ENCODE measurements around the gene CXCL11.

The CXCL11 gene

GRCh38 chr4:76058888-76059426 lies 23.1 kb upstream of the CXCL11 start:
- TF ChIP-seq CSRNP3 (CRISPR knock-in tag; IDR thresholded peaks at IDR 0.05), result no peak
- no peak for TF ChIP-seq RARB (CRISPR knock-in tag; IDR thresholded peaks at IDR 0.05)
- TF ChIP-seq SNAI2 (CRISPR knock-in tag; IDR thresholded peaks at IDR 0.05), result no peak
- TF ChIP-seq ZNF70 (CRISPR knock-in tag; IDR thresholded peaks at IDR 0.05), result no peak
- ATAC-seq, result no peak

GRCh38 chr4:76058302-76058701 lies 22.4 kb upstream of the CXCL11 start:
- no peak for TF ChIP-seq RARB (CRISPR knock-in tag; IDR thresholded peaks at IDR 0.05)
- no peak for TF ChIP-seq ZFP3 (CRISPR knock-in tag; IDR thresholded peaks at IDR 0.05)
- no peak for TF ChIP-seq SNAI2 (CRISPR knock-in tag; IDR thresholded peaks at IDR 0.05)
- no peak for TF ChIP-seq ARNTL (CRISPR knock-in tag; IDR thresholded peaks at IDR 0.05; ENCODE audit: borderline replicate concordance, low read depth)
- no peak for TF ChIP-seq ZNF8 (CRISPR knock-in tag; IDR thresholded peaks at IDR 0.05)
- no peak for TF ChIP-seq CSDC2 (CRISPR knock-in tag; IDR thresholded peaks at IDR 0.05)
- no peak for TF ChIP-seq ESRRG (CRISPR knock-in tag; IDR thresholded peaks at IDR 0.05)
- TF ChIP-seq, protein P1, sequence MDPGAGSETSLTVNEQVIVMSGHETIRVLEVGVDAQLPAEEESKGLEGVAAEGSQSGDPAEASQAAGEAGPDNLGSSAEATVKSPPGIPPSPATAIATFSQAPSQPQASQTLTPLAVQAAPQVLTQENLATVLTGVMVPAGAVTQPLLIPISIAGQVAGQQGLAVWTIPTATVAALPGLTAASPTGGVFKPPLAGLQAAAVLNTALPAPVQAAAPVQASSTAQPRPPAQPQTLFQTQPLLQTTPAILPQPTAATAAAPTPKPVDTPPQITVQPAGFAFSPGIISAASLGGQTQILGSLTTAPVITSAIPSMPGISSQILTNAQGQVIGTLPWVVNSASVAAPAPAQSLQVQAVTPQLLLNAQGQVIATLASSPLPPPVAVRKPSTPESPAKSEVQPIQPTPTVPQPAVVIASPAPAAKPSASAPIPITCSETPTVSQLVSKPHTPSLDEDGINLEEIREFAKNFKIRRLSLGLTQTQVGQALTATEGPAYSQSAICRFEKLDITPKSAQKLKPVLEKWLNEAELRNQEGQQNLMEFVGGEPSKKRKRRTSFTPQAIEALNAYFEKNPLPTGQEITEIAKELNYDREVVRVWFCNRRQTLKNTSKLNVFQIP (CRISPR knock-in tag; IDR thresholded peaks at IDR 0.05; ENCODE audit: borderline replicate concordance, low read depth), result no peak
- TF ChIP-seq GLIS3 (CRISPR knock-in tag; IDR thresholded peaks at IDR 0.05), result no peak
- no peak for ATAC-seq

DNA sequence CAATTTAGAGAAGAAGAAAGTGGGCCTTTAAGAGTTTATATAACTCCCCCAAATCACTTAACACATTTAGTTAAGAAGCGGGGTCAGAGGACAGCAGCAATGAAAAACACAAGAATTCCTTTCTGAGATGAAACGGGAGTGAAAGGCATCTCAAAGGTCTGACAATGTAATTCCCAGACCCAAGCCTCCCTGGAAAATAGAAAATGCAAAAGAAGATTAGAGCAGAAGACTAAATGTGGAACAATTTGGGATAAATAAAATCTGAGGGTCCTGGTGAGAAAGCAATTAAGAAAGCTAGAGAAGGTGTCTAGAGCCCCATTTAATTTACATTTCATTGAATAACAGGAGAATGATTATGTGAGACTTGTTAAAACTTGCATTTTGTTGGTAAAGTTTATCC lies 19.6 kb upstream of the CXCL11 start:
- TF ChIP-seq TCF4 (CRISPR knock-in tag; IDR thresholded peaks at IDR 0.05; ENCODE audit: borderline replicate concordance) (no peak), ZNF70 (CRISPR knock-in tag; IDR thresholded peaks at IDR 0.05) (no peak), CSRNP3 (CRISPR knock-in tag; IDR thresholded peaks at IDR 0.05) (no peak), OSR1 (CRISPR knock-in tag; IDR thresholded peaks at IDR 0.05) (no peak), ESRRG (CRISPR knock-in tag; IDR thresholded peaks at IDR 0.05) (no peak), ZFP3 (CRISPR knock-in tag; IDR thresholded peaks at IDR 0.05) (no peak), SNAI2 (CRISPR knock-in tag; IDR thresholded peaks at IDR 0.05) (no peak), CREB5 (CRISPR knock-in tag; IDR thresholded peaks at IDR 0.05; ENCODE audit: low read depth) (no peak), ZC3H10 (CRISPR knock-in tag; IDR thresholded peaks at IDR 0.05) (no peak), ARNTL (CRISPR knock-in tag; IDR thresholded peaks at IDR 0.05; ENCODE audit: borderline replicate concordance, low read depth) (no peak), ZNF565 (CRISPR knock-in tag; conservative IDR thresholded peaks at IDR 0.05; ENCODE audit: low read depth) (no peak), CSDC2 (CRISPR knock-in tag; IDR thresholded peaks at IDR 0.05) (no peak), ZNF8 (CRISPR knock-in tag; IDR thresholded peaks at IDR 0.05) (no peak), TSHZ2 (CRISPR knock-in tag; IDR thresholded peaks at IDR 0.05) (no peak), TOX (CRISPR knock-in tag; IDR thresholded peaks at IDR 0.05; ENCODE audit: borderline replicate concordance) (no peak), GLIS3 (CRISPR knock-in tag; IDR thresholded peaks at IDR 0.05) (no peak), ISL1 (CRISPR knock-in tag; IDR thresholded peaks at IDR 0.05) (no peak), BACH2 (CRISPR knock-in tag; IDR thresholded peaks at IDR 0.05; ENCODE audit: borderline replicate concordance) (no peak)
- TF ChIP-seq, protein P1 (CRISPR knock-in tag; IDR thresholded peaks at IDR 0.05; ENCODE audit: borderline replicate concordance, low read depth), result no peak
- TF ChIP-seq, protein P2, sequence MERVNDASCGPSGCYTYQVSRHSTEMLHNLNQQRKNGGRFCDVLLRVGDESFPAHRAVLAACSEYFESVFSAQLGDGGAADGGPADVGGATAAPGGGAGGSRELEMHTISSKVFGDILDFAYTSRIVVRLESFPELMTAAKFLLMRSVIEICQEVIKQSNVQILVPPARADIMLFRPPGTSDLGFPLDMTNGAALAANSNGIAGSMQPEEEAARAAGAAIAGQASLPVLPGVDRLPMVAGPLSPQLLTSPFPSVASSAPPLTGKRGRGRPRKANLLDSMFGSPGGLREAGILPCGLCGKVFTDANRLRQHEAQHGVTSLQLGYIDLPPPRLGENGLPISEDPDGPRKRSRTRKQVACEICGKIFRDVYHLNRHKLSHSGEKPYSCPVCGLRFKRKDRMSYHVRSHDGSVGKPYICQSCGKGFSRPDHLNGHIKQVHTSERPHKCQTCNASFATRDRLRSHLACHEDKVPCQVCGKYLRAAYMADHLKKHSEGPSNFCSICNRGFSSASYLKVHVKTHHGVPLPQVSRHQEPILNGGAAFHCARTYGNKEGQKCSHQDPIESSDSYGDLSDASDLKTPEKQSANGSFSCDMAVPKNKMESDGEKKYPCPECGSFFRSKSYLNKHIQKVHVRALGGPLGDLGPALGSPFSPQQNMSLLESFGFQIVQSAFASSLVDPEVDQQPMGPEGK (CRISPR knock-in tag; IDR thresholded peaks at IDR 0.05; ENCODE audit: borderline replicate concordance), result no peak

More for the DNA sequence above, 19.6 kb upstream of the CXCL11 start:
- no peak for ATAC-seq
